GM10266 (cell line): ENCODE measurements around the gene TENM4.

ENCODE experiments used
- DNase-seq: peaks from one replicate; pipeline ENCODE4 v3.0.0; 2012; ENCODE audit errors: extremely low spot score
- CTCF ChIP-seq: IDR thresholded peaks from 2 replicates; pipeline ENCODE4 v1.5.1; 2012; ENCODE audit warnings: mild to moderate bottlenecking, low read depth; ENCODE audit not compliant: control insufficient read depth, insufficient read depth; ENCODE audit errors: missing control alignments

Gene TENM4

DNA sequence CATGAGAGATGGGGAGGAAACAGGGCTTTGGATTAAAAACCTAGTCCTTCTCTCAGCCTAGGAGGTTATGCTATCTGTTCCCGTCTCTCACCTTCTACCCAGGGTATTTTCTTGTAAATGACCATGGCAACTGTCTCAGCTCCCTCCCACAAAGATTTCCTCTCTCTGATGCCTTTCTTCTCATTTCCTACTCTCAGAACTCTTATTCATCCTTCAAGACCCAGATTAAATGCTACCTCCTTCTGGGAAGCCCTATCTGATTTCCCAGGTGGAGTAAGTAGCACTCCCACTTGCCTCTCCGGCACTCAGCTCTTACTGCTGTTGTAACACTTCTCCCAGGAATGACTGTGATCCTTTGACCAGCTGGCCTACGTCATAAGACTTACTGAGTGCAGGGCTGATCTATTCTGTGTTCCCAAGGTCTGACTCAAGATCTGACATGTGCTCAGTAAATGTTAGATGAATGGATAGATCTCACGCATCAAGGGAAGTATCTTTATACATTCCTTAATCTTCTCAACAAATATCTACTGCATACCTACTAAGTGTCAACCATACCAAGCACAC is 175.0 kb downstream of the TENM4 start:
- DNase-seq = no peak
- TF ChIP-seq CTCF = no peak

- no peak for TF ChIP-seq CTCF
- DNase-seq = no peak
Observed at GRCh38 chr11:79264284-79264683, 176.5 kb downstream of the TENM4 start.

DNA sequence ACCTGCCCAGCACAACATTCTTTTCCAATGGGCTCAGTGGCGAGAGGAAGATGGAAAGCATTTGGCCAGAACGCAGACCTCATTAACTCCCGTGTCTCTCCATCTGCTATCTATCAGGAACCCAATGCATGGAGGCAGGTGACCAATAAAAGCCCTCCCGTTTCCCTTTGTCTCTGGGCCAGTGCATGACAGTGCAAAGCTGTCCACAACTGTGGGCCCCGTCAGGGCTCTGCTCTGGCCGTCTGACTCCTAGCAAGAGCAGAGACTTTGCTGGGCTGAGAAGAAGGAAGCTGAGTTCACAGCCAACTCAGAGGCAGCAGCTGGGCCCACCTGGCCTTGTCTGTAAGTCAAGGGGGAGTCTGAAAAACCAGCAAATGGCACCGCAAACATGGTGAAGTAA is 177.8 kb downstream of the TENM4 start:
- DNase-seq = no peak
- no peak for TF ChIP-seq CTCF

- DNase-seq = no peak
- no peak for TF ChIP-seq CTCF
Observed at GRCh38 chr11:79262221-79262620, 178.6 kb downstream of the TENM4 start.

DNA sequence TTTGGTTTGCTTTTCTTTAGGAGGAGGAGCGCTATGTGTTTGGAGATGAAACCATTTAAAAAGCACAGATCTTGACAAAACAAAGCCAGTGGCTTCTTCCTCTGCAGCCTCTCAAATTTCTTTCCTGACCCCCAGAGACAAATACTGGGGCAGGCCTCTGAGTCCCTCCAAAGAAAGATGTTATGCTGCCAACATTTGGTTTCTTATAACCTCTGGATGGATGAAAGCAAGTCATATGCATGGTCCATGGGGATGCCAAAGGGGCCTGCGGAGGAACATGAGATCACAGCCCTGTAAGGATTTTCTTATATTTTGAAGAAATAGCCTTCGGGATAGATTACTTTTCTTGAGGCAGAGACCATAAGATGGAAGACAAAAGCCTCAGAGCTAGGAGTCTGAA is 179.1 kb downstream of the TENM4 start:
- no peak for DNase-seq
- TF ChIP-seq CTCF = no peak

GRCh38 chr11:79259800-79260199 is 181.0 kb downstream of the TENM4 start:
- no peak for DNase-seq
- no peak for TF ChIP-seq CTCF

GRCh38 chr11:79258576-79258975 is 182.3 kb downstream of the TENM4 start:
- TF ChIP-seq CTCF = no peak
- DNase-seq = no peak
